Keratinocyte (primary cell): Measurements from ENCODE around the gene EME2. TPM values are rescaled to one million over a fixed set of nuclear protein-coding genes. Genes with fewer than 3 reads are reported as not detected.

Source experiments
- DNase-seq: peaks from one replicate; pipeline ENCODE4 v3.0.0-alpha.2; 2011; ENCODE audit warnings: low read depth, missing footprints, low spot score
- FAIRE-seq: peaks from 2 replicates; lab custom pipeline; 2011; peaks lifted over from hg19 to GRCh38; lab: Jason Lieb, UNC
- H2AFZ ChIP-seq: 2 replicates; pipeline ENCODE4 v1.6.0; 2012; ENCODE audit warnings: low read length, control low read depth, inconsistent platforms; ENCODE audit not compliant: control insufficient read depth
- H3K27ac ChIP-seq: 2 replicates; pipeline ENCODE4 v1.5.1; 2011; ENCODE audit warnings: low read length; ENCODE audit not compliant: control insufficient read depth, insufficient read depth
- H3K27me3 ChIP-seq: 3 replicates; pipeline ENCODE4 v1.6.0; 2011; ENCODE audit warnings: low read length; ENCODE audit not compliant: control insufficient read depth, insufficient read depth; ENCODE audit errors: extremely low read depth
- H3K36me3 ChIP-seq, 2 experiments: 2 replicates in 1 of 2; 3 replicates in 1 of 2; pipeline ENCODE4 v1.5.1; 2011; ENCODE audit warnings: low read length in 2 of 2, mild to moderate bottlenecking in 1 of 2; ENCODE audit not compliant: control insufficient read depth in 2 of 2, insufficient read depth in 2 of 2; ENCODE audit errors: extremely low read depth in 1 of 2
- H3K4me1 ChIP-seq: 3 replicates; pipeline ENCODE4 v1.5.1; 2011; ENCODE audit warnings: low read length; ENCODE audit not compliant: control insufficient read depth, insufficient read depth; ENCODE audit errors: extremely low read depth
- H3K4me2 ChIP-seq: 3 replicates; pipeline ENCODE4 v1.6.0; 2011; ENCODE audit warnings: low read depth, low read length; ENCODE audit not compliant: control insufficient read depth, insufficient read depth; ENCODE audit errors: extremely low read depth
- H3K4me3 ChIP-seq, 3 experiments: fragments of 200-600 bp in 1 of 3; sonication (generic) in 1 of 3; 2 replicates in 2 of 3; 3 replicates in 1 of 3; pipeline ENCODE4 v1.5.1; 2011 to 2016; ENCODE audit warnings: low read length in 3 of 3, mild to moderate bottlenecking in 3 of 3, control low read depth in 2 of 3, inconsistent platforms in 1 of 3, low read depth in 1 of 3, mixed read lengths in 1 of 3, mixed run types in 1 of 3, moderate library complexity in 1 of 3; ENCODE audit not compliant: control insufficient read depth in 2 of 3, insufficient read depth in 2 of 3; ENCODE audit errors: extremely low read depth in 1 of 3
- H3K79me2 ChIP-seq: 2 replicates; pipeline ENCODE4 v1.6.0; 2012; ENCODE audit warnings: low read length; ENCODE audit not compliant: control insufficient read depth, insufficient read depth
- H3K9ac ChIP-seq: 3 replicates; pipeline ENCODE4 v1.6.0; 2011; ENCODE audit warnings: low read length; ENCODE audit not compliant: control insufficient read depth, insufficient read depth; ENCODE audit errors: extremely low read depth
- H3K9me1 ChIP-seq: 3 replicates; pipeline ENCODE4 v1.6.0; 2011; ENCODE audit warnings: low read length; ENCODE audit not compliant: control insufficient read depth, insufficient read depth; ENCODE audit errors: extremely low read depth
- H3K9me3 ChIP-seq: 2 replicates; pipeline ENCODE4 v1.5.1; 2012; ENCODE audit warnings: low read depth, low read length; ENCODE audit not compliant: control insufficient read depth
- H4K20me1 ChIP-seq: 3 replicates; pipeline ENCODE4 v1.6.0; 2011; ENCODE audit warnings: low read length; ENCODE audit not compliant: control insufficient read depth, insufficient read depth; ENCODE audit errors: extremely low read depth
- EZH2 ChIP-seq: IDR thresholded peaks from one replicate; pipeline ENCODE4 v1.6.1; 2012; ENCODE audit warnings: inconsistent platforms, mild to moderate bottlenecking, low read length, moderate library complexity
- dilution Hi-C: fragments of 300-500 bp; cut with MboI; formaldehyde crosslinking; loops from one replicate; pipeline ENCODE4 v1.7.0; 2020; ENCODE audit warnings: low sequenced_read_pairs; ENCODE audit not compliant: extremely low pct_ligation_motif_present
- polyA plus RNA-seq, 5 experiments: library from polyadenylated mRNA; depleted of rRNA in 3 of 5; stranded (reverse) in 3 of 5; stranded (forward) in 1 of 5; unstranded in 1 of 5; fragments of >200 nt; gene quantifications; 1 replicate in 1 of 5; 2 replicates in 3 of 5; 3 replicates in 1 of 5; pipeline versions ENCODE4 v1.2.1 to v1.2.3, GENCODE V29; 2011 to 2012; ENCODE audit warnings: missing spikeins in 2 of 5, low read depth in 1 of 5, low replicate concordance in 1 of 5
- TF ChIP-seq, protein P1 (sequence below), 3 experiments: IDR thresholded peaks in 1 of 3; conservative IDR thresholded peaks in 1 of 3; optimal IDR thresholded peaks in 1 of 3; 2 replicates in 2 of 3; 3 replicates in 1 of 3; pipeline versions ENCODE3 to v1.5.1; 2011; ENCODE audit warnings: low read length in 3 of 3, mild to moderate bottlenecking in 3 of 3, moderate library complexity in 2 of 3, control low read depth in 1 of 3, inconsistent platforms in 1 of 3; ENCODE audit not compliant: insufficient read depth in 2 of 3; ENCODE audit errors: extremely low read depth in 1 of 3

The EME2 gene
- polyA plus RNA-seq, 1 donor (not counting 4 experiments of a cell fraction or from before 2014, with no cell fraction given): 6.3 TPM

DNA sequence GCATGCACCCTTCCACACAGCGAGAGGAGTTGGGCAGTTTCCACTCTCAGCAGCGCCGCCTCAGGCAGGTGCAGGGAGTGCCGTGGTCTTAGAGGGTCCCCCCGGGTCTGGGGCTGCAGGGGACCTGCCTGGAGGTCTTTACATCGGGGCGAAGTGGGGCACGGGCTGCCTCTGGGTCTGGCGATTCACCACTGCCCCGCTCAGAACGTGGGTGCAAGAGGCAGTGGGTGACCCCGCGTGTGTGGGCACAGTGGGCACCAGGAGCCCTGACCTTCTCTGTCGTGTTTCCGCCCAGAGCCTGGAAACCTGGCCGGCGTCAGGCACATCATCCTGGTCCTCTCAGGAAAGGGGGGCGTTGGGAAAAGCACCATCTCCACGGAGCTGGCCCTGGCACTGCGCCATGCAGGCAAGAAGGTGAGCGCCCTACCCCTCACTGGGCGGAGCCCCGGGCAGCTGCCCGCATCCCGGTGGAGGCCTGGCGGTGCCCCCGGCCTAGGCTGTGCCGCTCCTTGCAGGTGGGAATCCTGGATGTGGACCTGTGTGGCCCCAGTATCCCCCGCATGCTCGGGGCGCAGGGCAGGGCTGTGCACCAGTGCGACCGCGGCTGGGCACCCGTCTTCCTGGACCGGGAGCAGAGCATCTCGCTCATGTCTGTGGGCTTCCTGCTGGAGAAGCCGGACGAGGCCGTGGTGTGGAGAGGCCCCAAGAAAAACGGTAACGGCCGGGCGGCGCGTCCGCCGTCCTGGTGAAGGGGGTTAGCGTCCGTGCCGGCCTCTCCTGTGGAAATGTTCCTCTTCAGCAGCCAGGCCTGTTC is 13.8 kb downstream of the EME2 start:
- dilution Hi-C loops: no loop called here
- H4K20me1 ChIP-seq: peaks cover 3% of the 10 kb centered on the region
- no peak overlapping the region for H2AFZ ChIP-seq
- no peak overlapping the region for H3K27ac ChIP-seq
- FAIRE-seq (no peak), DNase-seq (no peak)
- TF ChIP-seq EZH2: no peak
- TF ChIP-seq, protein P1, sequence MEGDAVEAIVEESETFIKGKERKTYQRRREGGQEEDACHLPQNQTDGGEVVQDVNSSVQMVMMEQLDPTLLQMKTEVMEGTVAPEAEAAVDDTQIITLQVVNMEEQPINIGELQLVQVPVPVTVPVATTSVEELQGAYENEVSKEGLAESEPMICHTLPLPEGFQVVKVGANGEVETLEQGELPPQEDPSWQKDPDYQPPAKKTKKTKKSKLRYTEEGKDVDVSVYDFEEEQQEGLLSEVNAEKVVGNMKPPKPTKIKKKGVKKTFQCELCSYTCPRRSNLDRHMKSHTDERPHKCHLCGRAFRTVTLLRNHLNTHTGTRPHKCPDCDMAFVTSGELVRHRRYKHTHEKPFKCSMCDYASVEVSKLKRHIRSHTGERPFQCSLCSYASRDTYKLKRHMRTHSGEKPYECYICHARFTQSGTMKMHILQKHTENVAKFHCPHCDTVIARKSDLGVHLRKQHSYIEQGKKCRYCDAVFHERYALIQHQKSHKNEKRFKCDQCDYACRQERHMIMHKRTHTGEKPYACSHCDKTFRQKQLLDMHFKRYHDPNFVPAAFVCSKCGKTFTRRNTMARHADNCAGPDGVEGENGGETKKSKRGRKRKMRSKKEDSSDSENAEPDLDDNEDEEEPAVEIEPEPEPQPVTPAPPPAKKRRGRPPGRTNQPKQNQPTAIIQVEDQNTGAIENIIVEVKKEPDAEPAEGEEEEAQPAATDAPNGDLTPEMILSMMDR (optimal IDR thresholded peaks at IDR 0.05 in 1 of 3, IDR thresholded peaks at IDR 0.05 in 1 of 3, conservative IDR thresholded peaks at IDR 0.05 in 1 of 3; ENCODE audit: extremely low read depth in 1 of 3, insufficient read depth in 2 of 3, low read length in 3 of 3): no peak
- H3K4me3 ChIP-seq: no peak overlapping the region
- H3K27me3 ChIP-seq: no peaks in the 10 kb centered on the region
- H3K9ac ChIP-seq: no peak overlapping the region
- no peak overlapping the region for H3K4me2 ChIP-seq
- peaks cover 41% of the 10 kb centered on the region for H3K79me2 ChIP-seq
- H3K9me3 ChIP-seq: no peaks in the 10 kb centered on the region
- H3K4me1 ChIP-seq: peaks cover 24% of the 10 kb centered on the region
- H3K36me3 ChIP-seq: peaks cover 0 to 11% of the 10 kb centered on the region in 2 experiments
- no peaks in the 10 kb centered on the region for H3K9me1 ChIP-seq

- no peak for TF ChIP-seq EZH2
- TF ChIP-seq, protein P1 (optimal IDR thresholded peaks at IDR 0.05 in 1 of 3, IDR thresholded peaks at IDR 0.05 in 1 of 3, conservative IDR thresholded peaks at IDR 0.05 in 1 of 3; ENCODE audit: extremely low read depth in 1 of 3, insufficient read depth in 2 of 3, low read length in 3 of 3): no peak
These were observed 14.4 kb downstream of the EME2 start for GRCh38 chr16:1787056-1787321.

More at GRCh38 chr16:1787056-1787321, 14.4 kb downstream of the EME2 start:
- Histone ChIP-seq H3K9me1 (no peaks in the 10 kb centered on the region), H3K27ac (no peak overlapping the region), H3K27me3 (no peaks in the 10 kb centered on the region), H2AFZ (no peak overlapping the region), H3K9me3 (no peaks in the 10 kb centered on the region), H3K4me1 (peaks cover 22% of the 10 kb centered on the region), H3K9ac (no peak overlapping the region), H3K4me3 (no peak overlapping the region), H3K79me2 (peaks cover 41% of the 10 kb centered on the region), H3K4me2 (no peak overlapping the region), H4K20me1 (peaks cover 3% of the 10 kb centered on the region), H3K36me3 (peaks cover 0 to 11% of the 10 kb centered on the region in 2 experiments)
- FAIRE-seq: no peak
- dilution Hi-C loops: no loop called here
- no peak for DNase-seq
